H1 (cell line): ENCODE results near the gene RTEL1. TPM values are rescaled to one million over a fixed set of nuclear protein-coding genes. Genes with fewer than 3 reads are reported as not detected.

Source experiments
- CTCF ChIA-PET: fragments of 300-600 bp; sonication (Branson Sonifier 250); formaldehyde crosslinking; loops from one replicate; lab custom pipeline; 2021; ENCODE audit not compliant: partially characterized antibody; lab: Charles Lee
- POLR2A ChIA-PET: fragments of 300-600 bp; sonication (Branson Sonifier 250); formaldehyde crosslinking; loops from one replicate; lab custom pipeline; 2021; ENCODE audit warnings: inconsistent platforms; ENCODE audit not compliant: partially characterized antibody; lab: Charles Lee
- DNase-seq, 2 experiments: peaks; one replicate each; pipeline versions ENCODE4 v3.0.0 to v3.0.0-alpha.2; 2010 to 2022; ENCODE audit warnings: low spot score in 2 of 2, low read depth in 1 of 2, mixed read lengths in 1 of 2
- FAIRE-seq: peaks from 2 replicates; lab custom pipeline; 2011; peaks lifted over from hg19 to GRCh38; lab: Jason Lieb, UNC
- H2AFZ ChIP-seq: 2 replicates; pipeline ENCODE4 v1.8.1; 2012; ENCODE audit warnings: low read length, inconsistent platforms
- H2AK5ac ChIP-seq: 2 replicates; pipeline ENCODE4 v1.6.1; 2013; ENCODE audit warnings: low read depth, low read length
- H2BK120ac ChIP-seq: replicated peaks from 2 replicates; pipeline ENCODE3; 2013; ENCODE audit warnings: low read depth, low read length, inconsistent platforms
- H2BK12ac ChIP-seq: 2 replicates; pipeline ENCODE4 v1.6.1; 2013; ENCODE audit warnings: low read depth, low read length
- H2BK15ac ChIP-seq: 2 replicates; pipeline ENCODE4 v1.6.1; 2013; ENCODE audit warnings: low read length
- H2BK20ac ChIP-seq: 2 replicates; pipeline ENCODE4 v1.6.1; 2013; ENCODE audit warnings: low read length
- H2BK5ac ChIP-seq: 2 replicates; pipeline ENCODE4 v1.6.1; 2013; ENCODE audit warnings: low read depth, low read length
- H3K14ac ChIP-seq: 2 replicates; pipeline ENCODE4 v1.6.1; 2013; ENCODE audit warnings: inconsistent platforms; ENCODE audit not compliant: insufficient read length
- H3K18ac ChIP-seq: 2 replicates; pipeline ENCODE4 v1.6.1; 2013; ENCODE audit warnings: low read length; ENCODE audit errors: extremely low read depth
- H3K23ac ChIP-seq: 2 replicates; pipeline ENCODE4 v1.6.1; 2013; ENCODE audit warnings: inconsistent platforms; ENCODE audit not compliant: insufficient read length
- H3K23me2 ChIP-seq: 2 replicates; pipeline ENCODE4 v1.6.1; 2013; ENCODE audit warnings: low read depth, low read length
- H3K27ac ChIP-seq: 2 replicates; pipeline ENCODE4 v1.6.1; 2011; ENCODE audit warnings: low read depth, low read length, inconsistent platforms
- H3K27me3 ChIP-seq, 4 experiments: replicated peaks in 1 of 4; 1 replicate in 1 of 4; 2 replicates in 3 of 4; pipeline versions ENCODE4 v1.6.1 to v1.8.1; 2011 to 2013; ENCODE audit warnings: low read length in 3 of 4, mild to moderate bottlenecking in 3 of 4, inconsistent platforms in 2 of 4, mixed read lengths in 2 of 4, moderate library complexity in 1 of 4; ENCODE audit not compliant: control insufficient read depth in 3 of 4, insufficient read depth in 3 of 4; ENCODE audit errors: extremely low read depth in 1 of 4
- H3K36me3 ChIP-seq, 4 experiments: 2 replicates each; pipeline versions ENCODE4 v1.6.1 to v1.8.1; 2011 to 2013; ENCODE audit warnings: mild to moderate bottlenecking in 4 of 4, low read length in 3 of 4, moderate library complexity in 2 of 4, control low read depth in 1 of 4, inconsistent platforms in 1 of 4; ENCODE audit not compliant: insufficient read depth in 4 of 4, control insufficient read depth in 2 of 4
- H3K4ac ChIP-seq: replicated peaks from 2 replicates; pipeline ENCODE3; 2013; ENCODE audit warnings: low read length, low read depth, mixed read lengths, inconsistent platforms; ENCODE audit not compliant: insufficient read length
- H3K4me1 ChIP-seq, 4 experiments: replicated peaks in 1 of 4; 1 replicate in 1 of 4; 2 replicates in 3 of 4; pipeline versions ENCODE4 v1.6.1 to v1.8.1; 2011 to 2013; ENCODE audit warnings: low read length in 3 of 4, inconsistent platforms in 2 of 4, mixed read lengths in 1 of 4; ENCODE audit not compliant: insufficient read depth in 4 of 4, control insufficient read depth in 3 of 4
- H3K4me2 ChIP-seq, 2 experiments: 2 replicates each; pipeline versions ENCODE4 v1.6.1 to v1.8.1; 2011 to 2013; ENCODE audit warnings: low read depth in 2 of 2, low read length in 2 of 2, control low read depth in 1 of 2, inconsistent platforms in 1 of 2, mild to moderate bottlenecking in 1 of 2; ENCODE audit not compliant: insufficient read depth in 1 of 2
- H3K4me3 ChIP-seq, 4 experiments: fragments of 200-600, 300-600 bp in 1 of 4; sonication (generic), shearing (Covaris generic), sonication (Bioruptor Twin) in 1 of 4; 2 replicates each; pipeline versions ENCODE4 v1.5.1 to v1.8.1; 2011 to 2016; ENCODE audit warnings: low read length in 4 of 4, low read depth in 3 of 4, control low read depth in 2 of 4, inconsistent platforms in 2 of 4, mild to moderate bottlenecking in 2 of 4, mixed read lengths in 1 of 4, moderate library complexity in 1 of 4; ENCODE audit not compliant: insufficient read depth in 2 of 4; ENCODE audit errors: extremely low read depth in 1 of 4
- H3K56ac ChIP-seq: replicated peaks from 2 replicates; pipeline ENCODE3; 2013; ENCODE audit warnings: low read depth, mild to moderate bottlenecking, mixed read lengths, low read length, inconsistent platforms; ENCODE audit not compliant: insufficient read length
- H3K79me1 ChIP-seq: 2 replicates; pipeline ENCODE4 v1.6.1; 2013; ENCODE audit warnings: low read depth, low read length, control low read depth
- H3K79me2 ChIP-seq, 2 experiments: 2 replicates each; pipeline versions ENCODE4 v1.6.1 to v1.8.1; 2012 to 2013; ENCODE audit warnings: low read length in 2 of 2, mild to moderate bottlenecking in 2 of 2, inconsistent platforms in 1 of 2; ENCODE audit not compliant: insufficient read depth in 2 of 2, control insufficient read depth in 1 of 2
- H3K9ac ChIP-seq, 4 experiments: replicated peaks in 1 of 4; 1 replicate in 1 of 4; 2 replicates in 3 of 4; pipeline versions ENCODE4 v1.6.1 to v1.8.1; 2011 to 2013; ENCODE audit warnings: low read depth in 3 of 4, low read length in 3 of 4, control low read depth in 2 of 4, mild to moderate bottlenecking in 2 of 4, moderate library complexity in 2 of 4, inconsistent platforms in 1 of 4; ENCODE audit errors: extremely low read depth in 1 of 4
- H3K9me3 ChIP-seq, 2 experiments: 2 replicates each; pipeline versions ENCODE4 v1.6.1 to v1.8.1; 2012 to 2013; ENCODE audit warnings: mild to moderate bottlenecking in 2 of 2, moderate library complexity in 2 of 2, control low read depth in 1 of 2, inconsistent platforms in 1 of 2, low read depth in 1 of 2, low read length in 1 of 2, mixed read lengths in 1 of 2; ENCODE audit not compliant: insufficient read depth in 2 of 2
- H4K20me1 ChIP-seq, 2 experiments: replicated peaks in 1 of 2; 2 replicates each; pipeline versions ENCODE3 to v1.8.1; 2011 to 2013; ENCODE audit warnings: inconsistent platforms in 2 of 2, low read length in 2 of 2, mild to moderate bottlenecking in 1 of 2; ENCODE audit not compliant: insufficient read depth in 2 of 2, control insufficient read depth in 1 of 2
- H4K5ac ChIP-seq: 2 replicates; pipeline ENCODE4 v1.6.1; 2013; ENCODE audit warnings: low read length, low read depth, mixed read lengths, inconsistent platforms; ENCODE audit not compliant: insufficient read length
- H4K8ac ChIP-seq: 2 replicates; pipeline ENCODE4 v1.8.0; 2013; ENCODE audit warnings: mild to moderate bottlenecking, moderate library complexity, low read length, inconsistent platforms; ENCODE audit not compliant: insufficient read depth; ENCODE audit errors: extremely low read depth
- H4K91ac ChIP-seq: replicated peaks from 2 replicates; pipeline ENCODE3; 2013; ENCODE audit warnings: low read length, mixed read lengths, inconsistent platforms; ENCODE audit not compliant: insufficient read length
- EZH2 ChIP-seq: fragments of 200-600 bp; sonication (generic); IDR thresholded peaks from 2 replicates; pipeline ENCODE4 v1.7.1; 2012; ENCODE audit warnings: low read depth, mild to moderate bottlenecking, moderate library complexity, low read length, inconsistent platforms; ENCODE audit not compliant: severe bottlenecking
- SIX5 ChIP-seq: IDR thresholded peaks from 2 replicates; pipeline ENCODE4 v1.6.1; 2011; ENCODE audit warnings: mild to moderate bottlenecking, low read depth, low read length
- SUZ12 ChIP-seq: fragments of 200-600 bp; sonication (generic); IDR thresholded peaks from 2 replicates; pipeline ENCODE4 v1.6.1; 2012; ENCODE audit warnings: mild to moderate bottlenecking, inconsistent platforms, low read length, moderate library complexity, mixed read lengths
- YY1 ChIP-seq: IDR thresholded peaks from 2 replicates; pipeline ENCODE4 v1.6.1; 2011; ENCODE audit warnings: low read depth, mild to moderate bottlenecking, low read length
- WGBS, 2 experiments: shearing (Covaris generic) in 1 of 2; methylation state at CpG; one replicate each; pipeline versions ENCODE4 v1.1.6 to v1.1.7; 2013 to 2015; ENCODE audit warnings: low lambda C conversion rate in 2 of 2, mixed read lengths in 2 of 2, inconsistent platforms in 1 of 2, low coverage in 1 of 2, missing lambda C conversion rate in 1 of 2; ENCODE audit not compliant: insufficient replicate concordance in 2 of 2, insufficient coverage in 1 of 2, insufficient read length in 1 of 2; ENCODE audit errors: extremely low coverage in 1 of 2, missing lambda C conversion rate in 1 of 2; 5-methylcytosine and 5-hydroxymethylcytosine counted together
- polyA plus RNA-seq, 7 experiments: library from polyadenylated mRNA; depleted of rRNA in 3 of 7; stranded (reverse) in 5 of 7; unstranded in 2 of 7; fragments of >200 nt in 5 of 7; fragments of 200-250 nt in 2 of 7; gene quantifications; 1 replicate in 5 of 7; 2 replicates in 1 of 7; 4 replicates in 1 of 7; pipeline versions ENCODE4 v1.2.1 to v1.2.3, GENCODE V29; 2011 to 2013; ENCODE audit warnings: missing spikeins in 2 of 7, mixed read lengths in 2 of 7
- total RNA-seq: library from RNA; stranded (reverse); fragmentation: NEBNext Ultra II Directional; extraction: Animal tissue kit (Norgen Biotek cat#: 25700); gene quantifications from 2 replicates; pipeline ENCODE4 v1.2.1, GENCODE V29; 2021

The RTEL1 gene
- total and polyA plus RNA-seq, 2 of the 8 experiments (the other 6 are each of a cell fraction or from before 2014, with no cell fraction given) = 16.2 to 37.1 TPM

DNA sequence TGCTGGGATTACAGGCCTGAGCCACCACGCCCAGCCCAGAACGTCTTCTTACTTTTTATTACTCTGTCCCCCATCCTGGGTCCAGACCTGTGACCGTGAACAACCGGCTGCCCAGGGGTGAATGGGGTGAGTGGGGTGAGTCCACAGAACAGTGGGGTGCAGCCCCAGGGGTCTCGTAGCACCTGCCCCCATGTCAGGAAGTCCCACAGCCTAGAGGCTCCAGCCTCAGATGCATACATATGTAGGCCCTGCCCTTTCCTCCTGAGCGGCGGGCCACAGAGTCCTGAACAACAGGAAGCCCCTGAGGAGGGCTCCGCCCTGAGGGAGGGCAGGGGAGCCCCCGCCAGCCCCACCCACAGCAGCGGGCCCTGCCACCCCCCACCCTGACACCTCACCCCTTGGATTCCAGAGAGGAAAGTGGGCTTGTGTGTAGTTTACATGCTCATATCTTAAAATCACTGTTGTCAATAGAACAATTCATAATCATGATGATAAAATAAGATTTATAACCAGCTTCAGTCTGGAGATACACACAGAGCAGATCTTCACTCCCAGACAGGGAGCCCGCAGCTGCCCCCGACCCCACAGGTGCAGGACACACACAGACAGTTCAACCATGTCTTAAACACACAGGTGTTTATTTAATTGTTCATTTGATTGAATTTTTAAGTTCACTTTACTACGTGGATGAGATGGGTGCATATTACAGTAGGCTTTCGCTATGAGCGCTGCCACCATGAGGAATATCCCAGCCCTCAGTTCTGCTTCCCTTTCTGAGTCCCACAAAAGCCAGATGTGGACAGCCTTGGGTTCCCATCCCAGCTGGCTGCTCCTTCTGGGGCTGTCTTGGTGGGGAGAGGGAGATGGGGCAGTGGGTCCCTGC is 18.8 kb upstream of the RTEL1 start:
- H3K4me2 ChIP-seq = no peak overlapping the region
- FAIRE-seq = no peak
- H3K36me3 ChIP-seq = no peaks in the 10 kb centered on the region
- no peaks in the 10 kb centered on the region for H3K9me3 ChIP-seq
- H3K23me2 ChIP-seq = peaks cover 7% of the 10 kb centered on the region; the same call in 1 of the 2 replicates
- no peaks in the 10 kb centered on the region for H3K27me3 ChIP-seq
- no peaks in the 10 kb centered on the region for H3K79me2 ChIP-seq
- H2BK20ac ChIP-seq = no peak overlapping the region
- H2AFZ ChIP-seq = no peak overlapping the region
- H4K91ac ChIP-seq = no peak overlapping the region
- H3K18ac ChIP-seq = no peak overlapping the region
- no peak overlapping the region for H3K14ac ChIP-seq
- ChIA-PET POLR2A (no interaction called here), CTCF (interaction anchor here (0.5 to 1.6 kb wide), 4 partner anchors 58 to 347 kb away, joined by 3 to 6 read pairs (median 3); no protein-coding TSS in a partner anchor)
- H2BK15ac ChIP-seq = no peak overlapping the region
- H2AK5ac ChIP-seq = no peak overlapping the region
- no peak overlapping the region for H3K9ac ChIP-seq
- H4K5ac ChIP-seq = no peak overlapping the region
- no peak overlapping the region for H3K4me3 ChIP-seq
- H3K23ac ChIP-seq = no peak overlapping the region
- H3K4me1 ChIP-seq = peaks cover 0 to 16% (median 1%) of the 10 kb centered on the region in 4 experiments; a peak in 3 of 7 replicates
- no peak overlapping the region for H2BK5ac ChIP-seq
- no peak overlapping the region for H2BK120ac ChIP-seq
- no peak overlapping the region for H4K8ac ChIP-seq
- no peaks in the 10 kb centered on the region for H3K79me1 ChIP-seq
- no peak overlapping the region for H3K4ac ChIP-seq
- H2BK12ac ChIP-seq = no peak overlapping the region
- H4K20me1 ChIP-seq = no peaks in the 10 kb centered on the region
- H3K56ac ChIP-seq = no peak overlapping the region
- 81% methylated on average over 13 of the region's 15 CpGs; no CpG with 5 or more reads in 1 of the 2 experiments for WGBS, 2 experiments
- TF ChIP-seq EZH2 (no peak), SUZ12 (no peak), SIX5 (no peak), YY1 (no peak)
- DNase-seq = no peak
- H3K27ac ChIP-seq = no peak overlapping the region
